Lower leg skin (tissue), 4 donors: ENCODE measurements around the gene C1orf210. TPM values are rescaled to one million over a fixed set of nuclear protein-coding genes. Genes with fewer than 3 reads are reported as not detected.

Experiments
- DNase-seq, 2 donors: peaks; one replicate each; pipeline ENCODE4 v3.0.0-alpha.2; 2019; ENCODE audit warnings: low spot score in 2 of 2
- H3K4me3 ChIP-seq: fragments of 200-600 bp; sonication (generic); 2 replicates; pipeline ENCODE4 v1.5.1; 2017; ENCODE audit warnings: mild to moderate bottlenecking, low read depth; ENCODE audit not compliant: poor library complexity, severe bottlenecking
- CTCF ChIP-seq, 3 donors: fragments of 450-650 bp; IDR thresholded peaks; one replicate each; pipeline ENCODE4 v1.5.1; 2016; ENCODE audit warnings: antibody characterized with exemption in 3 of 3, mild to moderate bottlenecking in 3 of 3, moderate library complexity in 2 of 3
- POLR2A ChIP-seq, 2 donors: fragments of 450-650 bp; IDR thresholded peaks; one replicate each; pipeline ENCODE4 v1.6.1; 2016 to 2017; ENCODE audit warnings: antibody characterized with exemption in 2 of 2, mild to moderate bottlenecking in 1 of 2, moderate library complexity in 1 of 2
- WGBS, 2 donors: methylation state at CpG; one replicate each; pipeline ENCODE4 v1.1.5; 2018; 5-methylcytosine and 5-hydroxymethylcytosine counted together
- intact Hi-C: fragments of 100-400 bp; cut with DNase I; formaldehyde crosslinking; loops from one replicate; pipeline ENCODE4 v1.15.0; 2023; ENCODE audit warnings: low total_unique reads
- total RNA-seq, 4 donors: library from RNA; depleted of rRNA; stranded (reverse); fragments of >200 nt; gene quantifications; one replicate each; pipeline ENCODE4 v1.1.0, GENCODE V29; 2016

C1orf210 gene
- total RNA-seq, 4 donors from 2014 or later: 16.1 to 28.2 (median 25.4) TPM

- WGBS, 2 donors: 96 to 97% methylated on average over 4 of the region's 4 CpGs
- no peak for DNase-seq
- intact Hi-C loops: no loop called here
- H3K4me3 ChIP-seq: no peak overlapping the region
- no peak for TF ChIP-seq CTCF (IDR thresholded peaks at IDR 0.05)
- TF ChIP-seq POLR2A (IDR thresholded peaks at IDR 0.05): no peak
Measured at GRCh38 chr1:43246466-43247213, 38.7 kb downstream of the C1orf210 start.

- 91% methylated on average over 6 of the region's 6 CpGs for WGBS, 2 donors
- no peak for DNase-seq
- TF ChIP-seq POLR2A (IDR thresholded peaks at IDR 0.05): no peak
- TF ChIP-seq CTCF (IDR thresholded peaks at IDR 0.05): no peak
- no peak overlapping the region for H3K4me3 ChIP-seq
- intact Hi-C loops: no loop called here
Measured at GRCh38 chr1:43243299-43243698, 42.1 kb downstream of the C1orf210 start.

GRCh38 chr1:43241413-43241836 is 44.0 kb downstream of the C1orf210 start:
- intact Hi-C loops: no loop called here
- H3K4me3 ChIP-seq: no peak overlapping the region
- 62 to 64% methylated on average over 6 of the region's 6 CpGs for WGBS, 2 donors
- no peak for TF ChIP-seq CTCF (IDR thresholded peaks at IDR 0.05)
- TF ChIP-seq POLR2A (IDR thresholded peaks at IDR 0.05): no peak
- peak in 1 of 2 donors; percentile 48 for DNase-seq

- 74 to 80% methylated on average over 3 of the region's 3 CpGs for WGBS, 2 donors
- DNase-seq: no peak
- no peak overlapping the region for H3K4me3 ChIP-seq
- intact Hi-C loops: no loop called here
- TF ChIP-seq POLR2A (IDR thresholded peaks at IDR 0.05): no peak
- no peak for TF ChIP-seq CTCF (IDR thresholded peaks at IDR 0.05)
Measured at GRCh38 chr1:43239484-43239883, 45.9 kb downstream of the C1orf210 start.

- H3K4me3 ChIP-seq: no peak overlapping the region
- TF ChIP-seq POLR2A (IDR thresholded peaks at IDR 0.05) (no peak), CTCF (IDR thresholded peaks at IDR 0.05) (no peak)
- WGBS, 2 donors: 69 to 71% methylated on average over 3 of the region's 3 CpGs
- peak in 1 of 2 donors; percentile 79 for DNase-seq
- intact Hi-C loops: no loop called here
Measured at GRCh38 chr1:43238991-43239469, 46.4 kb downstream of the C1orf210 start.
